HT-29 (cell line): ENCODE results near the gene STX16. TPM values are rescaled to one million over a fixed set of nuclear protein-coding genes. Genes with fewer than 3 reads are reported as not detected.
A peak's percentile ranks its signal among the peaks of the same experiment; 100 is the strongest.

Experiments used
- DNase-seq: peaks from one replicate; pipeline ENCODE4 v3.0.0-alpha.2; 2015; ENCODE audit warnings: low spot score
- total RNA-seq: library from RNA; depleted of rRNA; stranded (reverse); fragments of >200 nt; shearing (Covaris generic); gene quantifications from 2 replicates; pipeline ENCODE4 v1.2.3, GENCODE V29; 2014

Gene STX16
- total RNA-seq, 1 experiment from 2014 or later: 29.5 TPM

DNA sequence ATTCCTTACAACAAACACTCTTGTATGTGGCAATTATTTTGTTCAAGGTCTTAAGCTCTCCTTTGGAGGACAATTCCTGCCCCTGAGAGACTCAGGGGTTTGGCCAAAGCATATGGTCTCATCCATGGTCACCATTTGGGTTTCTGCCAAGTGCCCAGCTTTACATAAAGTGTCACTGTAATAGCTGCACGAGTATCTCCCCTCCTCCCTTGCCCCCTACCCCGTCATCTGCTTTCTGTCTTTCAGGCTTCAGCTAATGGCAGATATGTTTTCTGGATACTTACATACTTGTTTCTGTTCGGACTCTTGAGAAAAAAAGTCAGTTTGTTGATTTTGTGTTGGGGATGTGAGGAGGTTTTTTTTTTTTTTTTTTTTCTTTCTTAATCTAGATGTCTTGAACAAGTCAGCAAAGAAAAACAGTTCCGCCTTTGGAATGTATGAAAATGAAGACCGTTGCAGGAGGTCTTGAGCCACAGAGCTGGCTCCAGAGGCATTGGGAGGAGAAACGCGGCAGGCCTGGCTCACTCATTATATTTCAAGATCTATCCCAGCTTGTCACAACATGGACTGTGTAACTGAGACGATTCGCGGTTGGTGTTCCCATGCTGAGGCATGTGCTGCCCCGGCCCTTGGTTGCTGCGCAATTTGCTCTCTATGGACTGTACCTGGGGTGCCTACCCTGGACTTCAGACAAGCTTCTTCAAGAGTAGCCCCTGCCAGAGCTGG is 32.6 kb upstream of the STX16 start:
- DNase-seq: no peak

DNA sequence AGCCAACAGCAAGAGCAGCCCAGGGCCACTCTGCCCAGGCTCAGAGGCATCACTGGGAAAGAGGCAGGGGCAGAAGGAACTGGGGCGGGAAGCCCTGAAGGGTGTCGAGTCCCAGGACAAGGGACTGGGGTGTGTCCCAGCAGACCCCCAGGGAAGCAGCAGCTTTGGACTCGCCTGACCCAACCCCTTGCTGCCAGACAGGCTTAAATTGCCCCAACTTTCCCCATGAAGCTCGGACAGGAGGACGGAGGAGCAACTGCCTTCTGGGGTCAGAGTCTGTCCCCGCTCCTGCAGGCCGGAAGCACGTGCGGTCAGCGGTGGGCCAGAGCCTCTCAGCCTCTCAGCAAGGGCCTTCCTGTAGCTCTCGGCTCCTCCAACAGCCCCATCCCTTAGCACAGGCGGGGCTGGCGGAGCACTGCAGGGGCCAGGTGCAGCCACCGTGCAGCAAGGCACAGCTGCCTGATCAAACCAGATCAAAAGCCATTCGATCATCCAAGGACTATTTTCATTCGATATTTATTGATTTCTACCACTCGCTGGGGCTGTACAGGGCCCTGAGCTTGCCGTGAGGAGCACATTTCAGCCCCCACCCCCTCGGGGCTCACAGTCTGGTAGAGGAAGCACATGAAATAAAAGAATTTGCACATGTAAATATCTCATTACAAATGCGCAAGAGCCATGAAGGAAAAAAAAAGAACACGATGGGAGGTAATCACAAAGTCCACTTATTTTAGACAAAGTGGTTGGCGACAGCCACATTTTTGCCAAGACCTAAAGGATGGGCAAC is 31.8 kb upstream of the STX16 start:
- DNase-seq: no peak

DNA sequence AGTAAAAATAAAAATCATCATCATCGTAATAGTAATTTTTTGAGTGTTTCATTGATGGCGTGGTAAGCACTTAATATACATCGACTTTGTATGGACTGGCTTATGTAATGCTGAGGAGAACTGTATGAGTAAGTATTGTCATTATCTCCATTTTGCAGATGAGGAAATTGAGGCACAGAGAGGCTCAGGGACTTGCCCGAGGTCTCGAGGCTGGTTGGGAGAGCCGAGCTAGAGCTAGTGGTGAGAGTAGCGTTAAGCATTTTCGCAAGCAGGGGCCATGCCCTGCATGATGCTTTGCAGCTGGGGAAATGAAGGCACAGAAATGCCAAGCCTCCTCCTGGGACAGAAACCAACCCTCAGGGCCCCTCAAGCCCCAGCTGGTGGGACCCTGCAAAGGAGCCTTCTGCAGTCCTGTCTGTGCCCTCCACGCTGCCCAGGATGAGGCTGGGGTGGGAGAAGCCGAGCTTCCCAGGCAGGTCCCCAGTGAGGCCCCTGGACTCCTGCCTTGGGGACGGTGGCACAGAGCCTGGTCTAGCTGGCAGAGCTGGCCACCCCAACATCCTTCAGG is 31.1 kb upstream of the STX16 start:
- DNase-seq: no peak

DNA sequence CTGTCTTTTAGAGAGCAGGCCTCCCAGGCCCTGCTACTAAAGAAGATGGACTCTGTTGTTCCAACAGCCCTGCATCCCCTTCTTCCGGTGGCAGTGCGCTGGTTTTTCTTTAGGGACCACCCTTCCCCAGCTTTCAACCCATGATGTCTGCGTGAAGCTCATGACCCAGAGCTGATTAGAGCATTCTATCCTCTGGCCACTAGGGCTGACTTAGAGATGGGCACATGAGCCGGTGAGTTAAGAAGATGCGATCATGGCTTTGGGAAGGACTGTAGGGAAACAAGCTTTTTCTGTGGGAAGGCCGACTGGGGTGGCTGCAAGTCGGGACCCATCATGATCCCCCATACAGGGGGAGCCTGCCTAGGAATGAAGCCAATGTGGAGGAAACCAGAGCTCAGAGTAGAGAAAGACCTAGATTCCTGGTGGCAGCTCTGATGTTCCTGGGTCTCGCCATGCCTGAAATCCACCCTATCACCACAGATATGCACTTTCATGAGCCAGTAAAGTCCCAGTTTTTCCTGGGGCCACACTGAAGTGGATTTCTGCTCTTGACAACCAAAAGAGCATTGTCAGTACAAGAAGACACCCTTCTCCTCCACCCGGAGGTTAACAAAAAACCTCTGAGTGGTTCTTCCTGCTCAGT is 29.1 kb upstream of the STX16 start:
- no peak for DNase-seq

DNA sequence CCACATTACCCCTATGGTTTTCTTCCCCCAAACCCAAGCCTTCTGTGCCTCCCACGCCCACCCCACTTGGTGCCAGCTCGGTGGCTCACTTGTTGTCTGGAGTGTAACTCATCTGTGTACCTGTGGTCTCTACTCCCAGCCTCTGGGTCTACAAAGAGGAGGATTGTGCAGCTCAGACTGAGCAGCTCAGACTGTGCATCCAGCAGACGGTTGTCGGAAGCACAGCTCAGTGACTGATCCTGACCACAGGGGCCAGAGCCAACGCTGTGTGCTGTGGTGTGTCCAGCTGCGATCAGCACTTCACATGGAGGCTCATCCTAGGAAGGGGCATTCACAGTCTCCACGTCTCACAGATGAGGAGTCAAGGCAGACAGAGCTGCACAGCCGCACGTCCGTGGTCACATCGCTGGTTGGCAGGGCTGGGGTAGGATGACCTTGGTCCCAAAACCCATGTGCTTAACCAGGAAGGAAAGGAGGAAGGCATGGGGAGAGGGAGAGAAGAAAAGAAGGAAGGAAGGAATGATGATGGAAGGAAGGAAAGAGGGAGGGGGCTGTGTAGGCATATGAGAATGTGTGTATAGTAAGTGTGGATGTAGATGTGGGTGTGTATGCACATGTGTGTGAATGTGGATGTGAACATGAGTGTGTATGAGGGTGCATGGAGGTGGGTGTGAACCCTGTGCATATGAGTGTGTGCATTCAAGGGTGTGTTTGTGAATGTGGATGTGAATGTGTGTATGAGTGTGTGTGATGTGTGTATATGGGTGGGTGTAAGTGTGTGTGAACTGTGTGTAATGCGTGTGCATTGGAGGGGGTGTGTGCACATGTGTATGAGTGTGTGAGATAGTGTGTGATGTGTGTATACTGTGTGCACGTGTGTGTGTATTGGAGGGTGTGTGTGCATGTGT is 28.2 kb upstream of the STX16 start:
- DNase-seq: no peak

DNA sequence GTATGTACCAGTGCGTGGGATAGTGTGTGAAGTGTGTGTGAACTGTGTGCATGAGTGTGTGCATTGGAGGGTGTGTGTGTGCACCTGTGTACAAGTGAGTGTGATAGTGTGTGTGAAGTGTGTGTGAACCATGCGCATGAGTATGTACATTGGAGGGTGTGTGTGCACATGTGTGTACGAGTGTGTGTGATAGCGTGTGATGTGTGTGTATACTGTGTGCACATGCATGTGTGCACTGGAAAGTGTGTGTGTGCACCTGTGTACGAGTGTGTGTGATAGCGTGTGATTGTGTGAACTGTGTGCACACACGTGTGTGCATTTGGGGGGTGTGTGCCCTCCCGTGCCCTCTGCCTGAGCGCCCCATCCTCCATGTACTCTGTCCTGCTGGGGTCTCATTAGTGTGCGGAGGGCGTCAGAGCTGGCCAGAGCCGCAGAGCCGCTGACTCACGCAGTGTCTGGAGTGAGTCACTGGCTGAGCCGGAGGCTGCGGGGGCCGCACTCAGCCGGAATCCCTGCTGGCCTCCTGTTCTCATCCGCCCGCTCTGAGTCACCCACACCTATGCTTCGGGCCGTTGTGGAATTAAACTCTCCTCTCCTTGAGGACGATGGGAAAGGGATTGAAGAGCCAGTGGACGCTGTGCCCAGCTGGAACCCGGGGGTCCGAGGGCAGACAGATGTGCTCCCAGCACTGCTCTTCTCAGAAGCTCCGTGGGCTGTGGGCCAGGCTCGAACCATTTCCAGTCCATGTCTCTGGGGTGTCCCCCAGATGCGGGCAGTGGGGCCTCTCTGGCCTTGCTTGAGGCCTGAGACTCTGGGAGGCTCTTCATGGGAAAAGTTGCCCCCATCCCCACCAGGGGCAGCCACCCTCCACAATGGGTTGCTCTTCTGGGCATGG is 27.3 kb upstream of the STX16 start:
- DNase-seq: peak; percentile 74

DNA sequence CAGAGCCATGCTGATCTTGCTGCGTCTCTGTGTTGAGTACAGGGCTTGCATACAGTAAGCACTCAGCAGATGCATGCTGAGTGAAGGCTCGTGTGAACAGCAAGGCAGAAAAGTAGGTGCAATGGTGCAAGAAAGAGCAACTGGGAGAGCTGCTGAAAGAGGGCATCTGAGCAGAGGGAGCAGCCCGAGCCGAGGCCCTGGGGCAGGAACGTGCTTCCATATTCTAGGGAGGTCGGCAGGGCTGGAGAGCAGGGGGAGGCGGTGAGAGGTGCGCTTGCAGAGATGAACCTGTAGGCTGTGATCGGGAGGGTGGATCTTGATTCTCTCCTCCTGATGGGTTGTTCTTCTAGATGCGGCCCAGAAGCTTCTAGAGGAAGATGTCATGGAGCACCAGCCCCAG is 26.4 kb upstream of the STX16 start:
- DNase-seq: no peak

DNA sequence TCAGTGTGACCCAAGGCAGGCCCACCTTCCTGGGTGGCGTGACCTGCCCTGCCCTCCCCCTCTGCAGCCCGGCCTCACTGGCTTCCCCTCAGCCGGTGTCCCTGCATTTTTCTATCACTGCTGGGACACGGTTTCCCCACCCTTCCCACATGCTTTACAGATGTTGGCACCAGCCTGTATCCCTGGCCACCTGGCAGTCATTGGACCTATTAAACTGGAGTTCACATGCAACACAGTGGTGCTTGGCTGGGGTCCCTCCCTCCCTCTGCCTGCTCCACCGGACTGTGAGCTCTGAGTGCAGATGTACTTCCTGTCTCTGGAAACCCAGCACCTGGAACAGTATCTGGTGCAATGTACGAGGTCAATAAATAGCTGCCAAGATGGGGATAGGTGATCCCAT is 25.5 kb upstream of the STX16 start:
- DNase-seq: no peak

DNA sequence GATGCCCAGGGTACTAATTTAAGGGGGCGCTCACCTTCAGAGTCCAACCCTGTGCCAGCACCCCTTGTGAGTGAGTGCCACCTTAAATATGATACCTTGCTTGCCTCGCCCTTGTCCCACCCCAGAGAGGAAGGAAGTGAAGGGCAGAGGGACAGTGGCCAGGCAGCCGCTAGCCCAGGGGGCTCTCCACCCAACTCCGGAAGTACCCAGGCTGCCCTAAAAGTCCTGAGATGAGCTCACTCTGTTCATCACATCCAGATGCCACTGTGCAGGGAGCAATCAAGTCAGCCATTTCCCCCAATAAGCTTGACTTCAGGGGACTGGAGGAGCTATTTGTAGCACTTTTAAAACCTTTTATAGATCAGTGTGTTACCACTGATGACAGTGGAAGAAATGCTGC is 25.0 kb upstream of the STX16 start:
- no peak for DNase-seq

DNA sequence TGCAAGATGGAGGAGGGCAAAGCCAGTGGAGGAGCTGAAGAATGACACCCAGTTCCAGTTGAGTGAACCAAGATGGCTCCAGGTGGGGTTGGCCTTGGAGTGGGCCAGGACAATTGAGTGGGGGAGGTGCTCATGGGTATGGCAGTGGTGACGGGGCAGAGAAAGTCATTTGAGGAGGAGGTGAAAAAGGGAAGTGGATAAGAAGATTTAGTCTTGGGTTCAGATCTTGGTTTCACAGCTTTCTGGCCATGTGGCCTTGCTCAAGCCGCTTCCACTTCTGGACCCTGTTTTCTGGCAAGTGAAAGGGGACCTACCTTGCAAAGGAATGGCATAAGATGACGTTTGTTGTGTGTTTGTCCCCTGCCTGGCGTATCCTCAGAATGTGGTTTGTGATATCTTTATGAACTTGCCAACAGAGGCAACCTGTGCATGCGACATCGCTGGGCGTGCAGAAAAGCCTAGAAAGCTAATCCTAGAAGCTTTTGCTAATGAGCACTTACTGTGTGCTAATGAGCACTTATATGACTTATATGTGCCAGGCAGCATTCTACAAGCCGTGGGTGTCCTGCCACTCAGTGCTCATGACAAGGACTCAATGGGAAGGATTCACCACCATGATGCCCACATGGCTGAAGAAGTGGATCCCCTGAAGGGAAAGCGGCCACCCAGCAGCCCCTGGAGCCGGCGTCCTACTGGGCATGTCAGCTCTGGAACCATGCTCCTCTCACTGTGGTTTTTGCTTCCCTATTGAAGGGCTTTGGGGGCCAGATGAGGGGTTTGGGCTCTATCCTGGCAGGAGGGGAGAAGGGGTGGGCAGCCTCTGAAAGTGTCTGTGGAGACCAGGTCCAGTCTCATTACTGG is 23.6 kb upstream of the STX16 start:
- DNase-seq: no peak

DNA sequence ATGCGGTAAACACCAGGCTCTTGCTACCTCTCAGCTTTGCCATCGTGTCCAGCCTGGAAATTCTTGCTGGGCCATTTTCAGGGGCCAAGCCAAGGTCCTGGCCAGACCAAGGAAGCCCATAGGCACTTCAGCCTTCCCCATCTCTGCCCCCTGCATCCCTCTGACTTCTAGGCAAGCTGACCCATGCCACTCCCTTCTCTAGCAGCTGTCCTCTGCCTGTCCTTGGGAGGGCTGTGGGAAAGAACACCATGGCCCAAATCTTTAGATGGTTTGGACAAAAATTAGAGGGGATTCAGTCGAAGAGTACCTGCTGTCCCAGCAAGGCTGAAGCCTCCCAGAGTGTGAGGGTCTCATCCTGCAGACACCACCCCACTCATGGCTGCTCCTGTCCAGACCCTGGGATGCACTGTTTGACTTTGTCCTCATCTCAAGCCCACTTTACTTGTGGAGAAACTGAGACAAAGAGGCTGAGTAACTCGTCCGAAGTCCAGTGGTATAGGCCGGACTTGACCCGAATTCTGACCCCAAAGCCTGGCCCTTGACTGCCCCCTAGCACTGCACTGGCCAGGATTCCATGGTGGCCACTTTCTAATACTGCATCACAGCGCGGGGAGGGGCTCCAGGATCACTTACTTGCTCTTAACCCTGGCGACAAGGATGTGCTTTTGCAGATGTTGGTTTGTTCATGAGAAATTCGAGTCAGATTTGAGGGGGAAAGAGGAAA is 22.4 kb upstream of the STX16 start:
- DNase-seq: no peak

DNA sequence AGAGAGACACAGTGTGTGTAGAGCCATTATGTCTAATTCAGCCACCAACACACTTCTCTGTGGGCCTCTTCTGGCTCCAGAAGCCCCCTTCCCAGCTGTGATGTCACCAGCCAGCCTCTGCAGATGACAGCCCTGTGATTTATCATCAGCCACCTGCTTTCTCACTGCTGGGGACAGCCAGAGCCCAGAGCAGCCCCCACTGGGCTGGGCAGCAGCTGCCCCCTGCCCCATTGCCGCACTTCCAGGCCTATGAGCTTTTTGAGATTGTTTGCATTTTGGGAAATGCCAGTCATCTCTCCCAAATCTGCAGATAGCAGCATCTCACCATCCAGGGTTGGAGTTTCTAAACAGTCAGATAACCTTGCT is 21.9 kb upstream of the STX16 start:
- no peak for DNase-seq

DNA sequence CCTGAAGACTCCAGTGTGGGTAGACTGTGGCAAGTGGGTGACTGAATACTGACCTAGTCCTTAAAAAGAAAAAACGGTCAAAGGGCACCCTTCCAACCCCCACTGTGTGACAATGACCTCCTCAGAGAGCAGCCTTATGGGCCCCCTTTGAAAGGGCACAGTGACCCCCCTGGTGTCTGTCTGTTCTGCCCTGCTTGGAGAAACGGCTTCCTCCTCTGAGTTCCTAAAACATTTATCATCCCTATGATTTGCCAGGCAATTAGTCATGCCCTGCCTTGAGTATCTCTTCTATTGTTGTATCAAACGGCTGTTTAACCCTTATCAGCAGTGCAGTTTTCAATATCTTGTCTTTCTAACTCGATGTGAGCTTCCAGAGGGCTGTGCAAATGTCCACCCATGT is 21.0 kb upstream of the STX16 start:
- DNase-seq: no peak

DNA sequence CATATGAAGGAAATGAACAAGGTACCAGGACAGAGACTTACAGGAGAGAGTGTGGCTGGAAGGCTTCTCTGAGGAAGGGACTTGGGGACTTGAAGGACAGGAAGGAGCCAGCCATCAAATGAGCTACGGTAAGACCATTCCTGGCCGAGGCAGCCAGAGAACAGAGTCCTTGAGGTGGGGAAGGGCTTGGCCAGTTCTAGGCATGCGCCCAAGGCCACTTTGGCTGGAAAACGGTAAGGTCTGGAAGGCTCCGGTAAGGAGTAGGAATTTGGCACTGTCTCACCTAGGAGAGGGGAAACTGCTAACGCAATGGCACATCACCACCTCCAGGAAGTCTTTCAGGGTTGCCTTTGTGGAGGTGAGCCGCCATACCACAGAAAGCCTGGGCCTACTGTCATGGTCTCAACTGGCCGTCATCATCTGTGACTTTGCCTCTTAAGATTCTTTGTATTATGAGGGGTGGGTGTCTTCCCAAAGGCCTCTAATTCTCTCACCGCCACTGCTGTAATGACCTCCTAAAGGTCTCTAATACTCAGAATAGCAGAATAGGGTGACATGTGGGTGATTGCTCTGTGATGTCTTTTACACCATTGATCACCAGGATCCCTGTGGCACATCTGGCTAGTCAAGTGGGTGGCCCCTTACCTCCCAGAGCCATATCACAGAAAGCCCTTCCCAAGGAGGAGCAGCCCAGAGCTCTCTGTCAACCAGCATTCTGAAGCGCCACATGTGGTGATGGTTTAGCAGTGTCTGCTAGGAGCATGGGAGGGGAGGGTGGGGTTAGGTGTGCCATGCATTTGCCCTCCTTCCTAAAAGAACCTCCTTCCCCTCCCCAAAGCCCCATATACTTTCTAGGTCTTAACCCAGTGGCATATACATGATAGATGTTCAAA is 17.7 kb upstream of the STX16 start:
- DNase-seq: no peak

DNA sequence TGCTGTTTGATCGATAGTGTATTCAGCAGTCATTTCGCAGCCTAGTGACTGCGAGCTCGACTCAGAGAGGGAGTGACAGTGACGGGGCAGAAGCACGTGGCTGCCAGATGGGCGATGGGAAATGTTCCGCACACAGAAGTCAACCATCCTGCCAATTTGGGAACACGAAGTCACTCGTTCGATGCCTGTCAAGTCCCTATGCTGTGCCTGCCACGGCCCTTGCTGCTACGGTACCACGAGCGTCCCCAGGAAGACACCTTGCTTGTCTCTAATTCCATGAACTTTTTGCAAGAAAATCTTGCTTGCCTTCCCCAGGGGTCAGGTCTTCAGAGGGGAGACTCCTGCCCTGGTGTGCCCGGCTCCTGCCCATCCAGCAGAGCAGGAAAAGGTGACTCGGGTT is 17.0 kb upstream of the STX16 start:
- DNase-seq: no peak

DNA sequence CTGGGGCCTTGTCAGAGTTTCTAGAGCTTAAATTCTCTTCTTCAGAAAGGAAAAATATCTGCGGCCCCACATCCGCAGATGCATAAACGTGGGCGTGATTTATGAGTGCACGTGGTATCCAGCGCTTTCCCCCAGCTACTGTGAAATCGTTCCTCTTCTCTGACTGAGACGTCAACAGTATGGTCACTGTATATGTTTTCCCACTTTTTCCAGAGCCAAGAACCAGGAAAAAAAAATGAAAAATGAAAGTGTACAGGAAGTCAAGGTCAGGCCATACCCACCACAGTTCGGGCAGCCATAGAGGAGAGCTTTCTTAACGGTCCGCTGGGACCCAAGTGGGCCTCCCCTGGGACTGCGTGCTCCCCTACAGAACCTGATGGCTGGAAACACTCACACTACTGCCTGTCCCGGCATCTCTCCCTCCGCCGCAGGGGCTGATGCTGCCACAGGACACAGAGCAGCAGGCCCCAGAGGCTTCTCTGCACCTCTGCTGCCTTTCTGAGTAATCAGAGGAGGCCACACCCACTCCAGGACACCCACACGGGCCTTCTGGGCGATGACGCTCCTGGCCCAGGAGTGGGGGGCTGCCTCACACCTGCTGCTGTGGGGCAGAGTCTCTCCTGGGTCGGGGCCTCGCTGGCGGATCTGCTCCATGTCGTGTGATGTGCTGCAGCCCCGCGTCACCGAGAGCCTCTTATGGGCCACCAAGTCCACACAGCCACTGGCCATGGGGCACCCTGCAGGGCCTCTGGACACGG is 16.4 kb upstream of the STX16 start:
- DNase-seq: no peak

DNA sequence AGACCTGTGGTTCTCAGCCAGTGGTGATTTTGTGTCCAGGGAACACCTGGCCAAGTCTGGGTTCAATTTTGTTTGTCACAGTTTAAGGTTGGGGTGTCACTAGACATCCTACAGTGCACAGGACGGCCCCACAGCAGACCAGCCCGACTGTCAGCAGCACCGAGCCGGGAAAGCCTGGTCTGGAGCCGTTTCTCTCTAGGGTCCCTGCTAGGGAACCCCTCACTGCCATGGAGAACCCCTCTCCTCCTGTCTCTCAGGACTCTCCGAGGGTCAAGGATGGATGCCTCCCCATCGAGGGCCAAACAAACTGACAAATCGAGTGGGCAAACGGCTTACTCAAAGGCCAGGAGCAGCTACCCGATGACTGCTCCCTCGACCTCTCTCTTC is 15.8 kb upstream of the STX16 start:
- no peak for DNase-seq
